SW480 (cell line): ENCODE results near the gene TXNDC9.
"Not testable (repeated sequence)": the region's sequence is repeated elsewhere in the genome, so short reads cannot be mapped to it uniquely, and the experiment has no call there.

Experiments used
- DNase-seq: peaks from one replicate; pipeline ENCODE4 v3.0.0-alpha.2; 2016; ENCODE audit warnings: low spot score

Gene TXNDC9

GRCh38 chr2:99335911-99336803, at the start of gene TXNDC9:
TXNDC9 (minus strand) TSS chr2:99336333; CDS start chr2:99333210, 3,123 bp downstream.
- peak; percentile 100 for DNase-seq

GRCh38 chr2:99382143-99382542, 46.0 kb upstream of the TXNDC9 start:
- DNase-seq, result no peak

- no peak for DNase-seq
Measured at GRCh38 chr2:99380376-99381010, 44.4 kb upstream of the TXNDC9 start.

GRCh38 chr2:99377879-99378278, 41.7 kb upstream of the TXNDC9 start:
- no peak for DNase-seq

- no peak for DNase-seq
Measured at GRCh38 chr2:99376254-99376864, 40.2 kb upstream of the TXNDC9 start.

GRCh38 chr2:99374747-99375146, 38.6 kb upstream of the TXNDC9 start:
- DNase-seq, result no peak

GRCh38 chr2:99373144-99373543, 37.0 kb upstream of the TXNDC9 start:
- DNase-seq, result no peak

- DNase-seq, result not testable (repeated sequence)
Measured at GRCh38 chr2:99368854-99369253, 32.7 kb upstream of the TXNDC9 start.

GRCh38 chr2:99365661-99366060, 29.5 kb upstream of the TXNDC9 start:
- no peak for DNase-seq

GRCh38 chr2:99356853-99357252, 20.7 kb upstream of the TXNDC9 start:
- DNase-seq, result no peak

- DNase-seq, result not testable (repeated sequence)
Measured at GRCh38 chr2:99354825-99355224, 18.7 kb upstream of the TXNDC9 start.

GRCh38 chr2:99354070-99354469, 17.9 kb upstream of the TXNDC9 start:
- DNase-seq, result no peak

GRCh38 chr2:99350194-99350593, 14.1 kb upstream of the TXNDC9 start:
- no peak for DNase-seq

- DNase-seq, result no peak
Measured at GRCh38 chr2:99348173-99348572, 12.0 kb upstream of the TXNDC9 start.

- DNase-seq, result no peak
Measured at GRCh38 chr2:99346218-99346617, 10.1 kb upstream of the TXNDC9 start.

- not testable (repeated sequence) for DNase-seq
Measured at GRCh38 chr2:99345446-99345845, 9.3 kb upstream of the TXNDC9 start.

GRCh38 chr2:99342536-99342935, 6.4 kb upstream of the TXNDC9 start:
- no peak for DNase-seq

- DNase-seq, result no peak
Measured at GRCh38 chr2:99340669-99341236, 4.6 kb upstream of the TXNDC9 start.

GRCh38 chr2:99338029-99338585, 2.0 kb upstream of the TXNDC9 start:
- DNase-seq, result peak; percentile 15

- peak; percentile 97 for DNase-seq
Measured at GRCh38 chr2:99337113-99338028, 1.2 kb upstream of the TXNDC9 start, which contains the start of gene EIF5B. EIF5B (plus strand) TSS chr2:99337389; CDS start chr2:99337555, 166 bp downstream.

- no peak for DNase-seq
Measured at GRCh38 chr2:99336804-99337112, 625 bp upstream of the TXNDC9 start.
